GM15510 (cell line): ENCODE measurements around the gene RPS10.

Experiments
- POLR2A ChIP-seq: IDR thresholded peaks from 3 replicates; pipeline ENCODE4 v1.6.1; 2011; ENCODE audit warnings: borderline replicate concordance; ENCODE audit not compliant: insufficient read length; ENCODE audit errors: extremely low read depth

Gene RPS10

DNA sequence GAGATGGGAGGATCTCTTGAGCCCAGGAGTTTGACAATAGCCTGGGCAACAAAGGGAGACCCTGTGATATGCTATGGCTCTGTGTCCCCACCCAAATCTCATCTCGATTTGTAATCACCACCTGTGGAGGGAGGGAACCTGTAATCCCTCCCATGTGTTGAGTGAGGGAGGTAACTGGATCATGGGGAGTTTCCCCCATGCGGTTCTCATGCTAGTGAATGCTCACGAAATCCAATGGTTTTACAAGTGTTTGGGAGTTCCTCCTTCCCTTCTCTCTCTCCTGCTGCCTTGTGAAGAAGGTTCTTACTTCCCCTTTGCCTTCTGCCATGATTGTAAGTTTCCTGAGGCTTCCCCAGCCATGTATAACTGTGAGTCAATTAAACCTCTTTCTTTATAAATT is 36.8 kb downstream of the RPS10 start:
- no peak for TF ChIP-seq POLR2A

DNA sequence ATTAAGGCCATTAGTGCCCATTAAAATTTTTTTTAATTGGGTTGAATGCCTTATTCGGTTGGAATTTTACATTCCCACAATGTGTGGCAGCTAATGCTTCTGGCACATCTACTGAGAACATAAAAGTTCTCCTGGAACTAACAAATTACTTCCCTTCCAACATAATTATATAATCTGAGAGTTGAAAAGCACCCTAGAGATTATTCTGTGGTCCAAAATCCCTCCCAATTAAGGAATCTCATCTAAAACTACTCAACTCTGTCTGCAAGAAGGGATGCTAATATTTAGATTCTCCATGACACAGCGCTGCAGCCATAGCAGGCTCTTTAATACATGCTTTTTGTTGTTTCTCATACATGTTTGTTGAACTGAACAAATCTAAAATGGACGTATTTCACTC is 37.4 kb downstream of the RPS10 start:
- TF ChIP-seq POLR2A: no peak

DNA sequence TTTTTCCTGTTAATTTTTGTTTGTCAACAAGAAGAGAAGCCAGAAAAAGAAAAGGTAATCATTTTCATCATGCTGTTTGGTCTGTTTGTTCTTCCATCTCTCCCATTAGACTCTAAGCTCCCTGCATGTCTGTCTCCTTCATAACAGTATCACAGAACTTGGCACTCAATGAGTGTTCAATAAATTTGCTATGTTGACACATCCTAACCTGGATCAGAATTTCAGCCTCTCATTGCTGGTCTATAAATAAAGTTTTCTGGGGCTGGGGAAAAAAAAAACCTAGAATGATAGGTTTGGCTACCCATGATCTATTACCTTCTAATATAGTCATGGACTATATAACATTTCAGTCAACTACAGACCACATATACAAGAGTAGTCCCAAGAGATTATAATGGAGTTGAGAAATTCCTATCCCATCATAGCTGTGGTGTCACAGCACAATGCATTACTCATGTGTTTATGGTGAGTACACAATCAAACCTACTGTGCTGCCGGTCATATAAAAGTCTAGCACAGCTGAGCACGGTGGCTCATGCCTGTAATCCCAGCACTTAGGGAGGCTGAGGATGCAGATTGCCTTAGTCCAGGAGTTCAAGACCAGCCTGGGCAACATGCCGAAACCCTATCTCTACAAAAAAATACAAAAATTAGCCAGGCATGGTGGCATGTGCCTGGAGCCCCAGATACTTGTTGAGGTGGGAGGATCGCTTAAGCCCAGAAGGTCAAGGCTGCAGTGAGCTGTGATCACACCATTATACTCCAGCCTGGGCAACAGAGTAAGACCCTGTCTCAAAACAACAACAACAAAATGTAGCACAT is 39.3 kb downstream of the RPS10 start:
- no peak for TF ChIP-seq POLR2A

GRCh38 chr6:34385793-34386195 is 40.1 kb downstream of the RPS10 start:
- TF ChIP-seq POLR2A: no peak

- no peak for TF ChIP-seq POLR2A
These were observed 41.3 kb downstream of the RPS10 start for GRCh38 chr6:34384321-34385153.

DNA sequence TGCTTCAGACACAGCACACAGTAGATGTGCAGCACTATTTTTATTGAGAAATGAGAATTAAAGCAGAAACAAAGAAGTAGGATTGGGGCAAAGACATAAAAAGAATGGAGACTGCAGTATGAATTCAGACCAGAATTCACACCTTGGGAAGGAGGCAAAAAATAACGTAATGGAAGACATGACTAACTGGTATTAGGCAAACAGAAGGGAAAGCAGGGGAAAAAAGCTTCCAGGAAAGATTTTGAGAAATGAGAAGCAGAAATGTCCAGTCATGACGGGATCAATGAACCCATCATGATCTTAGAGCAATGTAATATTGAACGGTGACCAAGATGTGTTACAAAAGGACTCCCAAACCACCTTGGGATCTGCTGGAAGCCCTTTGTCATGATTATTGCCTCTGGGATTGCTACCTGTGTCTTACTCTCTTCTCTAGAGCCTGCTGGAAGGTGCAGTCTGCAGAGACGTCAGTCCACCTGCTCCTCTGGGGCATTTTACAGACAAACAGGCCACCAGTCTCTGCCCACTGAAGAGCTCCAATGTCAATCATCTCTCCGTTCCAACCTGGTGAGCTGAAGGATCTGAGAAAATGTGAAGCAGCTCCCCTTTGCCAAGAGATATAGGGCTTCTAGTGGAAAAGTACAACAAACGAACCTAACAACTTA is 42.1 kb downstream of the RPS10 start:
- no peak for TF ChIP-seq POLR2A

GRCh38 chr6:34383161-34383631 is 42.7 kb downstream of the RPS10 start:
- no peak for TF ChIP-seq POLR2A

DNA sequence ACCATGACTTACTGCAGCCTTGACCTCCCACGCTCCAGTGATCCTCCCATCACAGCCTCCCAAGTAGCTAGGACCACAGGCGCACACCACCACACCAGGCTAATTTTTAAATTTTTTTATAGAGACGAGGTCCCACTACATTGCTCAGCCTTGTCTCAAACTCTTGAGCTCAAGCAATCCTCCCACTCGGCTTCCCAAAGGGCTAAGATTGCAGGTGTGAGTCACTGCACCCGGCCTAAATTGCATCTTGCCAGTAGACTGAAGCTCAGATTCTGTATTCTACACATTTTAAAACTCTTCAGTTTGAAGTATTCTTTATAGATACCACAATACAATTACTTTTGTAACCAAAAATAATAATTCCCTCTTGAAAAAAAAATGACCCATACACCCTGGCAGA is 44.8 kb downstream of the RPS10 start:
- no peak for TF ChIP-seq POLR2A

DNA sequence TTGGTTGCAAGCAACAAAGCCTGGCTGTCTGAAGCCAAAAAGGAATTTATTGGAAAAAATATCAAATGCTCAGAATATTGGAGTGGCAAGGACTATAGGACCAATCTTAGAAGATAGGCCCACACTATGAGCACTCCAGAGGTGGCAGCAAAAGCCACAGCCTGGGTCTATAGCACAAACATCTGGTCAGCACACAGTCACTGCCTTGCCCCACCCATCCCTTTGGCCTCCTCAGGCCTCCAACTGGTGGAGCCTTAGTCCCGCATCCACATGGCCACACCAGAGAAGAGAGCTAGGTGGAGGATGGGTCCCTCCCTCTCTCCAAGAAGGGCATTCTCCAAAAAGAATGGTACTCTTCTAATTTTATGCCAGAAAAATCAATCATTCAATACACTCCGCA is 47.4 kb downstream of the RPS10 start:
- no peak for TF ChIP-seq POLR2A

GRCh38 chr6:34377984-34378383 is 47.9 kb downstream of the RPS10 start:
- TF ChIP-seq POLR2A: no peak

DNA sequence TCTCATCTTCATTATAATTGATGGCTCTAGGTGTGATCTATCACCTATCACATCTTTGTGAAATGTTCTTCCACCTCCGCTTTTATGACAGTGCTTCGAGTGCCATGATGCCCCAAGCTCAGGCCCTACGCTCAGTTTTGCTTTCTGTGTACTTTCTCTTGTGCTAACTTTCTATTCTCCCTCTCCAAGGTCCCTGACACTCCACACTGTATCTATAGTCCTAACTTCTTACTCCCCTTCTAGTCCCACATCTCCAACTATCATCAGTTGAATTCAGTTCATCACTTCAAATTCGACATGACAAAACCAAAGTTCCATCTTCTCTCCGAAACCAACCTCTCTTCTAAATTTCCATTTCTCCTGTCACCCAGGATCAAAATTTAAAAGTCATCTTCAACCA is 50.0 kb downstream of the RPS10 start:
- TF ChIP-seq POLR2A: no peak

DNA sequence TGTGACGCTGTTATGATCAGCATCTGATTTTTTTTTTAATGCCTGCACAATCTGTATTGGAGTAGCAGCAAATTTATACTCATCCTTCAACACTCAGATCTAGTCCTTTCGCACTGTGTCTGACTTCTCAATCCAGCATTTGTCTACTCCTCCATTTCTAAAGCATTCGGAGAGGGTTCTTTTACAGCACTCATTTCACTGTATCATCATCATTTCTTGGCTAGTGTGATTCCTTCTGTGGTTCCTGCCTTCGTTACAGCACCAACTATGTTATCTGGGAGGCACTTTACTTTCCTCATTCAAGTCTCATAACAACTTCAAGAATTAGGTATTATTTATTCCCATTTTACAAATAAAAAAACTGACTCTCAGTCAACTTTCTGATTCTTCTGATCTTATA is 51.4 kb downstream of the RPS10 start:
- TF ChIP-seq POLR2A: no peak

- TF ChIP-seq POLR2A: no peak
These were observed 51.8 kb downstream of the RPS10 start for GRCh38 chr6:34374069-34374468.

DNA sequence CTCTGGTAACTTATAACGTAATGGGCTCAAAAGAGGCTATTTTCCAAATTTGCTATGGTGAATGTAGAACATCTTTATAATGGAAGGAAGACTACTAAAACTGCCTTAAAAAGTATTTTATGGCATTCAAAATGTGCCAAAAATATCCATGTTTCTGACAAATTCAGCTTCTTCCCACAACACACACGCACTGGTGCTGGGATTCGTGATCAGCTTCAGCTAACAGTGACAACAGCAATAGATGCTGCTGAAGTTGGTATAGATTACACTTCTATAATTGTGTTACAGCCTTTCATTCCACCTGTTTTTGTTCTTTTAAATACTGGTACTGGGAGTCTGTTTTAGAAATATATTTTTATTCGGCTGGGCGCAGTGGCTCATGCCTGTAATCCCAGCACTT is 52.4 kb downstream of the RPS10 start:
- TF ChIP-seq POLR2A: no peak

GRCh38 chr6:34370361-34370760 is 55.5 kb downstream of the RPS10 start:
- TF ChIP-seq POLR2A: no peak
